ENCODE measurements around the gene UBA5.
"Not testable (repeated sequence)": the region's sequence is repeated elsewhere in the genome, so short reads cannot be mapped to it uniquely, and the experiment has no call there.

DNA sequence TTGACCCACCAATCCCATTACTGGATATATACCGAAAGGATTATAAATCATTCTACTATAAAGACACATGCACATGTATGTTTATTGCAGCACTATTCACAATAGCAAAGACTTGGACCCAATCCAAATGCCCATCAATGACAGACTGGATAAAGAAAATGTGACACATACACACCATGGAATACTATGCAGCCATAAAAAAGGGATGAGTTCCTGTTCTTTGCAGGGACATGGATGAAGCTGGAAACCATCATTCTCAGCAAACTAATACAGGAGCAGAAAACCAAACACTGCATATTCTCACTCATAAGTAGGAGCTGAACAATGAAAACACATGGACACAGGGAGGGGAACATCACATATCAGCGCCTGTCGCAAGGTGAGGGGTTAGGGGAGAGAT lies 44.8 kb upstream of the UBA5 start:
- TF ChIP-seq, protein P1, sequence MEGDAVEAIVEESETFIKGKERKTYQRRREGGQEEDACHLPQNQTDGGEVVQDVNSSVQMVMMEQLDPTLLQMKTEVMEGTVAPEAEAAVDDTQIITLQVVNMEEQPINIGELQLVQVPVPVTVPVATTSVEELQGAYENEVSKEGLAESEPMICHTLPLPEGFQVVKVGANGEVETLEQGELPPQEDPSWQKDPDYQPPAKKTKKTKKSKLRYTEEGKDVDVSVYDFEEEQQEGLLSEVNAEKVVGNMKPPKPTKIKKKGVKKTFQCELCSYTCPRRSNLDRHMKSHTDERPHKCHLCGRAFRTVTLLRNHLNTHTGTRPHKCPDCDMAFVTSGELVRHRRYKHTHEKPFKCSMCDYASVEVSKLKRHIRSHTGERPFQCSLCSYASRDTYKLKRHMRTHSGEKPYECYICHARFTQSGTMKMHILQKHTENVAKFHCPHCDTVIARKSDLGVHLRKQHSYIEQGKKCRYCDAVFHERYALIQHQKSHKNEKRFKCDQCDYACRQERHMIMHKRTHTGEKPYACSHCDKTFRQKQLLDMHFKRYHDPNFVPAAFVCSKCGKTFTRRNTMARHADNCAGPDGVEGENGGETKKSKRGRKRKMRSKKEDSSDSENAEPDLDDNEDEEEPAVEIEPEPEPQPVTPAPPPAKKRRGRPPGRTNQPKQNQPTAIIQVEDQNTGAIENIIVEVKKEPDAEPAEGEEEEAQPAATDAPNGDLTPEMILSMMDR (IDR thresholded peaks at IDR 0.05; ENCODE audit: low read length), result not testable (repeated sequence)
- TF ChIP-seq EZH2 (optimal IDR thresholded peaks at IDR 0.05; ENCODE audit: low read depth, low read length), result not testable (repeated sequence)
